GM12872 (cell line): ENCODE data around the gene AK9.

Source experiments
- CTCF ChIP-seq: IDR thresholded peaks from 3 replicates; pipeline ENCODE4 v1.5.1; 2011; ENCODE audit warnings: low read depth, mild to moderate bottlenecking, low read length, moderate library complexity; ENCODE audit not compliant: insufficient read depth

The AK9 gene

GRCh38 chr6:109706513-109706912 is 15.5 kb upstream of the AK9 start:
- TF ChIP-seq CTCF = no peak

GRCh38 chr6:109705258-109705657 is 14.3 kb upstream of the AK9 start:
- TF ChIP-seq CTCF = peak; percentile 95

- no peak for TF ChIP-seq CTCF
These were observed 11.8 kb upstream of the AK9 start for GRCh38 chr6:109702791-109703190.

GRCh38 chr6:109701774-109702173 is 10.8 kb upstream of the AK9 start:
- TF ChIP-seq CTCF = no peak

- TF ChIP-seq CTCF = no peak
These were observed 10.2 kb upstream of the AK9 start for GRCh38 chr6:109701221-109701620.

- no peak for TF ChIP-seq CTCF
These were observed 5.4 kb upstream of the AK9 start for GRCh38 chr6:109696355-109696754.

GRCh38 chr6:109695468-109695867 is 4.5 kb upstream of the AK9 start:
- peak; percentile 26; the same call in 1 of the 3 replicates for TF ChIP-seq CTCF

- no peak for TF ChIP-seq CTCF
These were observed 2.1 kb upstream of the AK9 start for GRCh38 chr6:109693111-109693510.
